Cerebellar nuclear complex (tissue), 1 donor: ENCODE results near the gene ZEB2.

ENCODE experiments used
- DNase-seq, 2 experiments: peaks; one replicate each; lab custom pipeline; 2025; lab: John Stamatoyannopoulos, UW

The ZEB2 gene

DNA sequence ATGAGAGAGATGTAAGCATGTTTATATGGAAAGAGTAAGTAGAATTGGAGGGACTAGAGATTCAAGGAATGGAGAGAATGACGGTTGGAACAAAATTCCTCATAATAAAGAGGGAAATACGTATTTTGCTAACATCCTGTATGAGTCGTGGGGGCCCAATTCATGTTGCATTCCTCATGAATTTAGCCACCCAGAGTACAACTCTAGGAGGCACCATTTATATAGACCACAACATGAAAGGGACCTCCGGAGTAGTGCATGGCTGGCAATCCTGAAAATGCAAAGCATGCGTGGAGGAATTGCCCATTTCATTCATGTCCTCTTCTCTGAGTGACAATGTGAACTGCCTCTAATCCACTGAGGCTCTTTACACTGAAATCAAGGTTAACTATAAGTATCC is 168.2 kb downstream of the ZEB2 start:
- no peak for DNase-seq

DNA sequence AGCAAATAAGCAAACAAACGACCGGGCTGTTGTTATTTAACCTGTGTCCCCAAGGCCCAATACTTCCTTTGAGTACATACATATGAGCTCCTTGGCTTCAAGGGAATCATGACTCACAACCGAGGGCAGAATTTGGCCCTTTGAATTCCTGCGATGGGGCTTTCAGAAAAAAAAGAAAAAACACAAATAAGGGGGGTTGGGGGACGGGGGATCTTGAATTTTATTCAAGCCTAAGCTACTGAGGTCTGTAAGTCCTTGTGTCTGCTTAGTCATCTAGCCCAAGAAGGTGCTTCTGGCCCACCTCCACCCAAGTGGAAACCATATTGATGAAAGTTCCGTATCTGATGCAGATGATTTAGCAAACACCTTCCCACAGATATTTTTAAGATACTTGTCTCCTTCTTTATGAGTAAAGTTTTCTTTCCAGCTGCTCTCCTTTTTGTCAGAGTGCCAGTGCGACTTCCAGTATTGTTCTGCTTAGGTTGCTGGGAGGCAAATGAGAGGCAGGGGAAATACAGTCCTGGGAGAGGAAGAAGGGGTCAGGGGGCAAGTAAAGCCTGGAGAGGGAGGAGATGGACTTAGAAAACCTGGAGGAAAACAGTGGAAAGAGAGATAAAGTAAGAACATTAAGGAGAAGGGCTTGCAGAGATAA is 169.6 kb downstream of the ZEB2 start:
- DNase-seq: no peak

DNA sequence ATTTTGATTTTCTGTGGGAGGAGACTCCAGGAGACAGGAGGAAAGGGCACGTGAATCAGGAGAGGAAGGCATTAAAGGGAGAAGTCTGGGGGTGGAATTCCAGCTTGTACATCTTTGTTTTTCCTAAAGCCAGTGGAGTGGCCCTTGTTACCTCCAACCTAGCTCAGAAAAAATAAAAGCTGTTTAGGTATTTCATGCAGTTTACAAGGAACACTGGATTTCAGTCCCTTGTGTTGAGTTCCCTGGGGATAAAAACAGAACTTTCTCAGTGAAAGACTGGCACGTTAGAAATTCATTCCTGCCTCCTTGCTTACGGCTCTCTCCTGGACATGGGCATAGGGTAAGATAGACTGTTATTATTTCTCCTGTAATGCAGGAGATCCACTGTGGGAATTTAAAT is 170.2 kb downstream of the ZEB2 start:
- no peak for DNase-seq

DNA sequence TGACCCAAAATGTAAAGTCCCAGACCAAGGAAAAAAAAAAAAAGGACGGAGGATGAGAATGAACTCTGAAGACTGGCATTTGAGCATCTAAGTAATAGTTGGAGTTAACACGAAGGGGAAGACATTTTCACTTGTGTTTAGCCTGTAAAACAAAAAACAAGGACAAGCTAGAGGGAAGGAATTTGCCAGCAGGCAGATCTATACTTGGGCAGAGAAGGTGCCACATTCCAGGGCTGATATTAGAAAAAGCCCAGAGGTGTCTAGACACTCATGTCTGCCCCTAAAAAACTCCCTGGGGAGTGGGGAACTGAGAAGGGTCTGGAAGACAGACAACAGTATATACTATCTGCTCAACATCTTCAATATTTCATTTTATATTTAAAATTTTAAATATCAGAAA is 171.1 kb downstream of the ZEB2 start:
- DNase-seq: no peak

DNA sequence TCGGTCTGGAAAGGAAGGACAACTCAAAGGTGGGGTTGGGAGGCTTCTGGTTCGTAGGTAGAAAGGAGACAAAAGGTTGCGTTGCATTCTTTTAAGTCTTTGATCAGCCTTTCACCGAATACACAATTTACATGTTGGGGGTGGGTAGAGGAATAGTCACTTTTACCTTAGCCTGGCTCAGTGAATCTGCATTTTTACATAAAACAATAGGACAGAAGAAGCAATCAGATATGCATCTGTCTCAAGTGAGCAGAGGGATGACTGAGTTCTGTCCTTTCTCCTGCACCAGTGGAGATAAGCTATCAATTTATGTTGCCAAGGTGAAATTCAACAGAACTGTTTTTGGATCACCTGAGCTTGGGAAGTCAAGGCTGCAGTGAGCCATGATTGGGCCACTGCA is 173.7 kb downstream of the ZEB2 start:
- DNase-seq: no peak

DNA sequence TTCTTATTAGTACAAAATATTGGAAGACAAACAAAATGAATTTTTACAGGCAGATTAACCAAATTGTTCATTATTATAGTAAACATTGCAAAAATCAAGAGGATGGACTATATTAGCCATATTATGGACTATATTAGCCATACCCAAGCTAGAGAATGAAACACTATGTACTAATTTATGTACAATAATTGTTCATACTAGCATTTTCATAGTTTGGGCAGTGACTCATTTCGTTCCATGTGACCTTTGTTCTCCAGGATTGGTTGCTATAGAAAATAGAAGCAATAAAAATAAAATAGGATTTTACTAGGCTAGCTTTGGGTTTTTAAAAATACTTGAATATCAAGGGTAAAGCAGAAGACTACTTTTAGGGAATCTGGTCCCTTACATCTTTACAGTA is 176.8 kb downstream of the ZEB2 start:
- no peak for DNase-seq

DNA sequence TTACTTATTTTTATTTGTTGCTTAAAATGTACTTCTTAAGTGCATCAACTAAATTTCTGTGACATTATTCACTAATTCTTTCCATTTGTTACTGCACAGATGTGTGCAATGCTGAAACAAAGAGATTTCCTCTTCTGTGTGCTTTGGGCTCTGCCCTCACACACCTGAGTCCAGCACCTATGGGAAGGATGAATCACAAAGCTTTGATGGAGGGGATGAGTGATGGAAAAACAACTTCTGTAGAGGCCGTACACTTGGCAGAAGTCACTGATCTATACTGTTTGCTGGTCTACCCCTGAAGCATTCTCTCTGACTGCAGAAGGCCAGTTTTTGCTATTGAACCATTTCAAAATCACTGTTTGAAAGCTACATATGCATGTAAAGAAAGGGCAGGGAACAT is 178.4 kb downstream of the ZEB2 start:
- DNase-seq: no peak

DNA sequence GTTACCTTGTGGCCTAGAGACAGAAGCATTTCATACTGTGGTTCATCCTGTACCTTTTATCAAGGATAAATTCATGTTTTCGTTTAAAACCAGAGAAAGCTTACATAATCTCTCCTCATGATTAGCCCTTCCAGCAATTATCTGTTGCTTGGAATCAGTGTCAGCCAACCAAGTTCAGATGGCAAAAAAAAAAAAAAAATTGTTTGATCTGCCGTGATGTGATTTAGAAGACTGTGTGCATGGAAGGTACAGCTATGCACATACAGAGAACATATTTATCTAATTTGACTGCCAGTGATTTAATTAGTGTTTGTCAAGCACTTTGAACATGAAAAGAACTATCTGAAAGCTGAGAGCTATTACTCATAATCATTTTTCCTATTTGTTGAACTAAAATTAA is 180.9 kb downstream of the ZEB2 start:
- no peak for DNase-seq

DNA sequence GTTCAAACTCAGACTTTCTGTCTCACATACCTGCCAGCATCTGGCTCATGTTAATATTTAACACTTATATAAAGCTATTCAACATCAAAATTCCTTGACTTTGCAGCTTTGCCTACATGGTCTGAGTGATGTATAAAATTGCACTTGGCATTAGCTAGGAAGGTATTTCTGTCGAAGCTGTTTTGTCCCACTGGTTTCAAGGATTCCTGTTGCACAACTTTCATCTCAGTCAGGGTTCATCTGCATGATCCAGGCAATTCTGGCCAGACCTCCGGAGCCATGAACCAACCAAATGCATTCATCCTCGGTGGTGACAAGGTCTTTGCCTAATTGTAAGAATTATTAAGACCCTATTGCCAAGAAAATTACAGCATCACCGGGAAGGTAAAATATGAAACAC is 185.4 kb downstream of the ZEB2 start:
- DNase-seq: no peak
